Measurements from ENCODE around the gene GCSH.

The GCSH gene

GRCh38 chr16:81081014-81081413 is 15.2 kb downstream of the GCSH start:
- H3K4me3 ChIP-seq (ENCODE audit: low read depth, low read length): no peak overlapping the region
- no peak for DNase-seq (ENCODE audit: low read depth)
- in situ Hi-C loops (cut with HindIII; ENCODE audit: low sequenced_read_pairs): loop anchor here (5.0 kb wide), 1 partner anchor 49 kb away; no protein-coding TSS in a partner anchor
- no peak for TF ChIP-seq CTCF (IDR thresholded peaks at IDR 0.05; ENCODE audit: low read depth, low read length, missing control alignments)

- TF ChIP-seq CTCF (IDR thresholded peaks at IDR 0.05; ENCODE audit: low read depth, low read length, missing control alignments): no peak
- in situ Hi-C loops (cut with HindIII; ENCODE audit: low sequenced_read_pairs): loop anchor here (5.0 kb wide), 1 partner anchor 48 kb away; no protein-coding TSS in a partner anchor
- no peak for DNase-seq (ENCODE audit: low read depth)
- H3K4me3 ChIP-seq (ENCODE audit: low read depth, low read length): no peak overlapping the region
Measured at GRCh38 chr16:81080233-81080632, 16.0 kb downstream of the GCSH start.

GRCh38 chr16:81077076-81077940 is 18.9 kb downstream of the GCSH start, which contains the start of gene C16orf46:
TSS of gene C16orf46 (minus strand) at chr16:81077238. CDS start at chr16:81063955, 13,283 bp downstream.
- in situ Hi-C loops (cut with HindIII; ENCODE audit: low sequenced_read_pairs): no loop called here

GRCh38 chr16:81076566-81077075 is 19.6 kb downstream of the GCSH start:
- DNase-seq (ENCODE audit: low read depth): peak; percentile 44
- peak overlapping the region; percentile 72 for H3K4me3 ChIP-seq (ENCODE audit: low read depth, low read length)
- in situ Hi-C loops (cut with HindIII; ENCODE audit: low sequenced_read_pairs): no loop called here
- TF ChIP-seq CTCF (IDR thresholded peaks at IDR 0.05; ENCODE audit: low read depth, low read length, missing control alignments): no peak

More at GRCh38 chr16:81077076-81077940, 18.9 kb downstream of the GCSH start, which contains the start of gene C16orf46:
- peak; percentile 90 for DNase-seq (ENCODE audit: low read depth)
- peak within 1 kb of the TSS; percentile 72 for H3K4me3 ChIP-seq (ENCODE audit: low read depth, low read length)
- TF ChIP-seq CTCF (IDR thresholded peaks at IDR 0.05; ENCODE audit: low read depth, low read length, missing control alignments): no peak

GRCh38 chr16:81073560-81074330 is 22.4 kb downstream of the GCSH start:
- in situ Hi-C loops (cut with HindIII; ENCODE audit: low sequenced_read_pairs): no loop called here
- H3K4me3 ChIP-seq (ENCODE audit: low read depth, low read length): no peak overlapping the region
- no peak for DNase-seq (ENCODE audit: low read depth)
- no peak for TF ChIP-seq CTCF (IDR thresholded peaks at IDR 0.05; ENCODE audit: low read depth, low read length, missing control alignments)

- in situ Hi-C loops (cut with HindIII; ENCODE audit: low sequenced_read_pairs): no loop called here
- H3K4me3 ChIP-seq (ENCODE audit: low read depth, low read length): no peak overlapping the region
- DNase-seq (ENCODE audit: low read depth): no peak
- no peak for TF ChIP-seq CTCF (IDR thresholded peaks at IDR 0.05; ENCODE audit: low read depth, low read length, missing control alignments)
Measured at GRCh38 chr16:81071805-81072204, 24.4 kb downstream of the GCSH start.
